A549 (cell line): ENCODE data around the gene ZC3H18.

Experiments
- CEBPB ChIP-seq, 2 experiments: fragments of >200 bp in 1 of 2; sonication (Bioruptor Twin) in 1 of 2; formaldehyde crosslinking in 1 of 2; IDR thresholded peaks; 2 replicates each; pipeline ENCODE4 v1.6.1; 2012 to 2016
- CHD2 ChIP-seq: fragments of 150-350 bp; IDR thresholded peaks from 2 replicates; pipeline ENCODE4 v1.6.1; 2014; ENCODE audit warnings: low read length; ENCODE audit not compliant: partially characterized antibody
- CHD4 ChIP-seq: fragments of 200-600 bp; sonication (generic); IDR thresholded peaks from 2 replicates; pipeline ENCODE4 v1.6.1; 2016; ENCODE audit warnings: antibody characterized with exemption, mild to moderate bottlenecking, borderline replicate concordance
- FOSL2 ChIP-seq, 2 experiments: fragments of 450-650 bp in 1 of 2; fragments of >200 bp in 1 of 2; sonication (Bioruptor Twin) in 1 of 2; formaldehyde crosslinking; IDR thresholded peaks; 2 replicates each; pipeline versions ENCODE4 v1.5.0 to v1.6.1; 2016 to 2020; ENCODE audit warnings: mild to moderate bottlenecking in 1 of 2, moderate library complexity in 1 of 2
- MYC ChIP-seq: IDR thresholded peaks from 2 replicates; pipeline ENCODE4 v1.6.1; 2012; ENCODE audit warnings: mild to moderate bottlenecking, inconsistent platforms, low read length, improper control_type of control experiment, borderline replicate concordance
- POLR2A ChIP-seq: IDR thresholded peaks from 2 replicates; pipeline ENCODE4 v1.6.1; 2012; ENCODE audit warnings: mild to moderate bottlenecking, low read length
- RAD21 ChIP-seq, 2 experiments: fragments of >200 bp in 1 of 2; sonication (Bioruptor Twin) in 1 of 2; formaldehyde crosslinking in 1 of 2; IDR thresholded peaks in 1 of 2; conservative IDR thresholded peaks in 1 of 2; 2 replicates in 1 of 2; 3 replicates in 1 of 2; pipeline ENCODE4 v1.6.1; 2012 to 2018; ENCODE audit warnings: inconsistent platforms in 1 of 2
- SREBF2 ChIP-seq: fragments of 450-650 bp; IDR thresholded peaks from 2 replicates; pipeline ENCODE4 v1.6.1; 2014; ENCODE audit warnings: mild to moderate bottlenecking, moderate library complexity
- TF ChIP-seq, protein P1 (sequence below): fragments of >200 bp; sonication (Bioruptor Twin); formaldehyde crosslinking; IDR thresholded peaks from 3 replicates; pipeline ENCODE4 v1.5.1; 2016

DNA sequence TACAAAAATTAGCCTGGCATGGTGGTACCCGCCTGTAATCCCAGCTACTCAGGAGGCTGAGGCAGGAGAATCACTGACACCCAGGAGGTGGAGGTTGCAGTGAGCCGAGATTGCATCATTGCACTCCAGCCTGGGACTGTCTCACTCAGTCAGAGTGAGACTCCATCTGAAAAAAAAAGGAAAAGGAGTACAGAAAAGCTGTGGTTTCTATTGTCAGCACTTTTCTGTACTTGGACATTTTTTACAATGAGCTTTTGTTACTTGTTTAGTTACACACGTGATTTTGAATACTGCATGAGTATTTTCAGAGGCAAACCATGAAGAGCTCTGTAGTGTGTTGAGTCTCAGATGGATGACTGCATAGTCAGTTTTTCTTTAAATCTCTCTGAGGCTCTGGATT is 26.3 kb downstream of the ZC3H18 start:
- TF ChIP-seq, protein P1, sequence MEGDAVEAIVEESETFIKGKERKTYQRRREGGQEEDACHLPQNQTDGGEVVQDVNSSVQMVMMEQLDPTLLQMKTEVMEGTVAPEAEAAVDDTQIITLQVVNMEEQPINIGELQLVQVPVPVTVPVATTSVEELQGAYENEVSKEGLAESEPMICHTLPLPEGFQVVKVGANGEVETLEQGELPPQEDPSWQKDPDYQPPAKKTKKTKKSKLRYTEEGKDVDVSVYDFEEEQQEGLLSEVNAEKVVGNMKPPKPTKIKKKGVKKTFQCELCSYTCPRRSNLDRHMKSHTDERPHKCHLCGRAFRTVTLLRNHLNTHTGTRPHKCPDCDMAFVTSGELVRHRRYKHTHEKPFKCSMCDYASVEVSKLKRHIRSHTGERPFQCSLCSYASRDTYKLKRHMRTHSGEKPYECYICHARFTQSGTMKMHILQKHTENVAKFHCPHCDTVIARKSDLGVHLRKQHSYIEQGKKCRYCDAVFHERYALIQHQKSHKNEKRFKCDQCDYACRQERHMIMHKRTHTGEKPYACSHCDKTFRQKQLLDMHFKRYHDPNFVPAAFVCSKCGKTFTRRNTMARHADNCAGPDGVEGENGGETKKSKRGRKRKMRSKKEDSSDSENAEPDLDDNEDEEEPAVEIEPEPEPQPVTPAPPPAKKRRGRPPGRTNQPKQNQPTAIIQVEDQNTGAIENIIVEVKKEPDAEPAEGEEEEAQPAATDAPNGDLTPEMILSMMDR, result no peak
- TF ChIP-seq POLR2A (no peak), MYC (no peak), SREBF2 (no peak), CHD4 (no peak), CHD2 (no peak), FOSL2 (IDR thresholded peaks at IDR 0.05) (no peak), FOSL2 (CRISPR knock-in tag; IDR thresholded peaks at IDR 0.05) (no peak), CEBPB (IDR thresholded peaks at IDR 0.05) (peak in 1 of 2 experiments; percentile 12; a peak in 1 of 4 replicates), RAD21 (conservative IDR thresholded peaks at IDR 0.05 in 1 of 2, IDR thresholded peaks at IDR 0.05 in 1 of 2) (no peak)
